ENCODE measurements around the gene RUFY3. TPM values are rescaled to one million over a fixed set of nuclear protein-coding genes. Genes with fewer than 3 reads are reported as not detected.

RUFY3 gene
- total and polyA plus RNA-seq, 2 experiments from 2014 or later: 28.1 to 43.7 TPM

- H3K4me3 ChIP-seq: no peak overlapping the region
- H3K27me3 ChIP-seq: no peaks in the 10 kb centered on the region
- DNase-seq (ENCODE audit: low read depth in 1 of 2, low spot score in 1 of 2): no peak
- no peaks in the 10 kb centered on the region for H3K36me3 ChIP-seq
- H3K27ac ChIP-seq: no peak overlapping the region
- H3K4me1 ChIP-seq (ENCODE audit: low read depth): no peaks in the 10 kb centered on the region
- TF ChIP-seq CTCF (IDR thresholded peaks at IDR 0.05; ENCODE audit: low read depth, low read length): no peak
- H3K9me3 ChIP-seq (ENCODE audit: low read depth): no peaks in the 10 kb centered on the region
Observed at GRCh38 chr4:70749313-70749712, 27.5 kb downstream of the RUFY3 start.

GRCh38 chr4:70752236-70752635 is 30.5 kb downstream of the RUFY3 start:
- no peak for TF ChIP-seq CTCF (IDR thresholded peaks at IDR 0.05; ENCODE audit: low read depth, low read length)
- Histone ChIP-seq H3K4me3 (no peak overlapping the region), H3K36me3 (no peaks in the 10 kb centered on the region), H3K27ac (no peak overlapping the region), H3K4me1 (ENCODE audit: low read depth) (no peaks in the 10 kb centered on the region), H3K9me3 (ENCODE audit: low read depth) (no peaks in the 10 kb centered on the region), H3K27me3 (no peaks in the 10 kb centered on the region)
- DNase-seq (ENCODE audit: low read depth in 1 of 2, low spot score in 1 of 2): no peak

GRCh38 chr4:70753630-70754029 is 31.9 kb downstream of the RUFY3 start:
- H3K9me3 ChIP-seq (ENCODE audit: low read depth): no peaks in the 10 kb centered on the region
- no peak for TF ChIP-seq CTCF (IDR thresholded peaks at IDR 0.05; ENCODE audit: low read depth, low read length)
- no peaks in the 10 kb centered on the region for H3K36me3 ChIP-seq
- DNase-seq (ENCODE audit: low read depth in 1 of 2, low spot score in 1 of 2): no peak
- H3K4me1 ChIP-seq (ENCODE audit: low read depth): no peaks in the 10 kb centered on the region
- H3K27me3 ChIP-seq: no peaks in the 10 kb centered on the region
- no peak overlapping the region for H3K27ac ChIP-seq
- H3K4me3 ChIP-seq: no peak overlapping the region

GRCh38 chr4:70754470-70754869 is 32.7 kb downstream of the RUFY3 start:
- Histone ChIP-seq H3K36me3 (no peaks in the 10 kb centered on the region), H3K9me3 (ENCODE audit: low read depth) (no peaks in the 10 kb centered on the region), H3K27ac (no peak overlapping the region), H3K4me3 (no peak overlapping the region), H3K27me3 (no peaks in the 10 kb centered on the region), H3K4me1 (ENCODE audit: low read depth) (no peaks in the 10 kb centered on the region)
- DNase-seq (ENCODE audit: low read depth in 1 of 2, low spot score in 1 of 2): no peak
- no peak for TF ChIP-seq CTCF (IDR thresholded peaks at IDR 0.05; ENCODE audit: low read depth, low read length)

- no peak for TF ChIP-seq CTCF (IDR thresholded peaks at IDR 0.05; ENCODE audit: low read depth, low read length)
- no peaks in the 10 kb centered on the region for H3K9me3 ChIP-seq (ENCODE audit: low read depth)
- H3K36me3 ChIP-seq: no peaks in the 10 kb centered on the region
Observed at GRCh38 chr4:70754990-70755688, 33.4 kb downstream of the RUFY3 start.

More at GRCh38 chr4:70754990-70755688, 33.4 kb downstream of the RUFY3 start:
- Histone ChIP-seq H3K4me3 (no peak overlapping the region), H3K27me3 (no peaks in the 10 kb centered on the region), H3K27ac (no peak overlapping the region), H3K4me1 (ENCODE audit: low read depth) (no peaks in the 10 kb centered on the region)
- no peak for DNase-seq (ENCODE audit: low read depth in 1 of 2, low spot score in 1 of 2)

Measured in cardiac muscle cell (in vitro differentiated cells and primary cell).